A673 (cell line): ENCODE measurements around the gene HPGDS. TPM values are rescaled to one million over a fixed set of nuclear protein-coding genes. Genes with fewer than 3 reads are reported as not detected.

Experiments used
- BruUV-seq: library from RNA; stranded (reverse); fragments of 400-500 nt; replicated peaks from 2 replicates; lab custom pipeline; 2021; lab: Mats Ljungman, UMichigan
- CTCF ChIA-PET: fragments of 300-600 bp; sonication (Branson Sonifier 250); formaldehyde crosslinking; loops from one replicate; lab custom pipeline; 2022; ENCODE audit warnings: antibody characterized with exemption; lab: Charles Lee
- POLR2A ChIA-PET: fragments of 300-600 bp; sonication (Branson Sonifier 250); formaldehyde crosslinking; loops from one replicate; lab custom pipeline; 2022; ENCODE audit warnings: antibody characterized with exemption; ENCODE audit not compliant: low non-redundant PET; lab: Charles Lee
- DNase-seq: peaks from one replicate; pipeline ENCODE4 v3.0.0-alpha.2; 2015; ENCODE audit warnings: low spot score
- H3K27ac ChIP-seq: fragments of 200-600 bp; sonication (generic); 2 replicates; pipeline ENCODE4 v1.5.1; 2016; ENCODE audit warnings: mixed run types, low read depth, mild to moderate bottlenecking, mixed read lengths, antibody characterized with exemption, low read length; ENCODE audit not compliant: poor library complexity, severe bottlenecking
- H3K27me3 ChIP-seq: fragments of 200-600 bp; sonication (generic); replicated peaks from 2 replicates; pipeline ENCODE4 v1.6.1; 2017; ENCODE audit warnings: mixed run types, low read depth, mild to moderate bottlenecking, mixed read lengths, antibody characterized with exemption, low read length; ENCODE audit not compliant: insufficient read depth, poor library complexity
- H3K36me3 ChIP-seq: fragments of 200-600 bp; sonication (generic); 2 replicates; pipeline ENCODE4 v1.6.1; 2016; ENCODE audit warnings: mixed run types, mild to moderate bottlenecking, mixed read lengths, antibody characterized with exemption, low read length; ENCODE audit not compliant: insufficient read depth, poor library complexity, severe bottlenecking
- H3K4me1 ChIP-seq: fragments of 200-600 bp; sonication (generic); 2 replicates; pipeline ENCODE4 v1.6.1; 2017; ENCODE audit warnings: mixed run types, mild to moderate bottlenecking, mixed read lengths, antibody characterized with exemption, low read length; ENCODE audit not compliant: insufficient read depth, poor library complexity, severe bottlenecking
- H3K4me3 ChIP-seq: fragments of 200-600 bp; sonication (generic); 2 replicates; pipeline ENCODE4 v1.5.1; 2016; ENCODE audit warnings: low read depth, mixed run types, mild to moderate bottlenecking, mixed read lengths, low read length; ENCODE audit not compliant: poor library complexity, severe bottlenecking
- H3K9me3 ChIP-seq: fragments of 200-600 bp; sonication (generic); 2 replicates; pipeline ENCODE4 v1.6.1; 2016; ENCODE audit warnings: mixed run types, low read depth, mild to moderate bottlenecking, mixed read lengths, antibody characterized with exemption, low read length; ENCODE audit not compliant: poor library complexity, severe bottlenecking
- CTCF ChIP-seq: fragments of 300-800, 200-600 bp; sonication (generic); conservative IDR thresholded peaks from 2 replicates; pipeline ENCODE4 v1.5.1; 2017; ENCODE audit warnings: low read depth, mild to moderate bottlenecking, antibody characterized with exemption, low read length, moderate library complexity, mixed read lengths
- EZH2 ChIP-seq: fragments of 200-600 bp; sonication (generic); IDR thresholded peaks from 2 replicates; pipeline ENCODE4 v1.6.1; 2017; ENCODE audit warnings: borderline replicate concordance, low read depth, mild to moderate bottlenecking, mixed read lengths, antibody characterized with exemption, low read length; ENCODE audit not compliant: poor library complexity, severe bottlenecking
- intact Hi-C: fragments of 100-400 bp; cut with micrococcal nuclease; formaldehyde crosslinking; loops from one replicate; pipeline ENCODE4 v1.10.0; 2022; ENCODE audit not compliant: unreplicated experiment
- total RNA-seq: library from RNA; stranded (reverse); gene quantifications from 2 replicates; pipeline ENCODE4 v1.2.3, GENCODE V29; 2021

Gene HPGDS
- total RNA-seq, 1 experiment from 2014 or later, result not detected

- BruUV-seq, result no TSS peak
- Histone ChIP-seq H3K27ac (no peak overlapping the region), H3K36me3 (no peaks in the 10 kb centered on the region), H3K4me3 (no peak overlapping the region), H3K4me1 (no peaks in the 10 kb centered on the region), H3K9me3 (no peaks in the 10 kb centered on the region), H3K27me3 (no peaks in the 10 kb centered on the region)
- DNase-seq, result no peak
- ChIA-PET CTCF (no interaction called here), POLR2A (no interaction called here)
- intact Hi-C loops, result no loop called here
- TF ChIP-seq CTCF (no peak), EZH2 (no peak)
Measured at GRCh38 chr4:94354474-94354896, 11.8 kb upstream of the HPGDS start.

GRCh38 chr4:94352996-94353395 is 10.4 kb upstream of the HPGDS start:
- Histone ChIP-seq H3K36me3 (no peaks in the 10 kb centered on the region), H3K9me3 (no peaks in the 10 kb centered on the region), H3K4me1 (no peaks in the 10 kb centered on the region), H3K4me3 (no peak overlapping the region), H3K27ac (no peak overlapping the region), H3K27me3 (no peaks in the 10 kb centered on the region)
- intact Hi-C loops, result no loop called here
- CTCF ChIA-PET, result no interaction called here
- POLR2A ChIA-PET, result no interaction called here
- DNase-seq, result no peak
- TF ChIP-seq EZH2 (no peak), CTCF (no peak)
- no TSS peak for BruUV-seq

GRCh38 chr4:94352163-94352562 is 9.5 kb upstream of the HPGDS start:
- TF ChIP-seq CTCF, result no peak
- TF ChIP-seq EZH2, result no peak
- Histone ChIP-seq H3K4me1 (no peaks in the 10 kb centered on the region), H3K27me3 (no peaks in the 10 kb centered on the region), H3K4me3 (no peak overlapping the region), H3K9me3 (no peaks in the 10 kb centered on the region), H3K36me3 (no peaks in the 10 kb centered on the region), H3K27ac (no peak overlapping the region)
- BruUV-seq, result no TSS peak
- intact Hi-C loops, result no loop called here
- ChIA-PET CTCF (no interaction called here), POLR2A (no interaction called here)
- no peak for DNase-seq
